HepG2 (cell line): ENCODE data around the gene SPTBN4. TPM values are rescaled to one million over a fixed set of nuclear protein-coding genes. Genes with fewer than 3 reads are reported as not detected.

ENCODE experiments used
- ATAC-seq: fragments of 200-7000 bp; cut with Tn5 transposase; 3 replicates; pipeline ENCODE4 v1.9.1; 2020; ENCODE audit warnings: mild to moderate bottlenecking, moderate library complexity
- BruUV-seq: library from RNA; stranded (reverse); fragments of 400-500 nt; replicated peaks from 2 replicates; lab custom pipeline; 2021; lab: Mats Ljungman, UMichigan
- CTCF ChIA-PET: fragments of 300-600 bp; formaldehyde crosslinking; extraction: SDS; loops from one replicate; lab custom pipeline; 2021; ENCODE audit warnings: low total read pairs, inconsistent platforms, low intra/inter-chr PET ratio; lab: Yijun Ruan, JAX
- POLR2A ChIA-PET: fragments of 350-600 bp; sonication (Branson Sonifier 250); formaldehyde crosslinking; loops from one replicate; lab custom pipeline; 2020; ENCODE audit warnings: antibody characterized with exemption, inconsistent platforms; lab: Yijun Ruan, JAX
- DNase-seq: peaks from one replicate; pipeline ENCODE4 v3.0.0-alpha.2; 2015; ENCODE audit warnings: low spot score
- FAIRE-seq: peaks from 3 replicates; lab custom pipeline; 2011; peaks lifted over from hg19 to GRCh38; lab: Jason Lieb, UNC
- H2AFZ ChIP-seq: one replicate; pipeline ENCODE4 v1.6.1; 2011; ENCODE audit warnings: low read length, inconsistent platforms
- H3K27ac ChIP-seq: fragments of 300-600 bp; 3 replicates; pipeline ENCODE4 v1.8.0; 2011; ENCODE audit warnings: mixed run types, mild to moderate bottlenecking, mixed read lengths, low read length, inconsistent platforms; ENCODE audit not compliant: insufficient read depth; ENCODE audit errors: extremely low read length
- H3K27me3 ChIP-seq, 2 experiments: fragments of 200-600 bp in 1 of 2; 2 replicates in 1 of 2; 3 replicates in 1 of 2; pipeline versions ENCODE4 v1.6.0 to v1.8.0; 2011; ENCODE audit warnings: low read length in 2 of 2, mild to moderate bottlenecking in 2 of 2, moderate library complexity in 2 of 2, inconsistent platforms in 1 of 2; ENCODE audit not compliant: insufficient read depth in 2 of 2, control insufficient read depth in 1 of 2
- H3K36me3 ChIP-seq, 2 experiments: fragments of 200-600 bp in 1 of 2; replicated peaks in 1 of 2; 2 replicates in 1 of 2; 3 replicates in 1 of 2; pipeline versions ENCODE4 v1.5.1 to v1.8.0; 2011; ENCODE audit warnings: low read length in 2 of 2, inconsistent platforms in 1 of 2; ENCODE audit not compliant: insufficient read depth in 2 of 2, control insufficient read depth in 1 of 2
- H3K4me1 ChIP-seq: 2 replicates; pipeline ENCODE4 v1.5.1; 2012; ENCODE audit warnings: low read length, inconsistent platforms; ENCODE audit not compliant: insufficient read depth
- H3K4me2 ChIP-seq: 2 replicates; pipeline ENCODE4 v1.6.0; 2011; ENCODE audit warnings: low read depth, low read length, inconsistent platforms
- H3K4me3 ChIP-seq, 3 experiments: fragments of 200-600 bp in 1 of 3; sonication (generic), shearing (Covaris generic) in 1 of 3; replicated peaks in 1 of 3; 2 replicates each; pipeline ENCODE4 v1.5.1; 2011 to 2016; ENCODE audit warnings: low read length in 3 of 3, inconsistent platforms in 2 of 3, low read depth in 2 of 3, mild to moderate bottlenecking in 2 of 3, control low read depth in 1 of 3, mixed read lengths in 1 of 3; ENCODE audit not compliant: insufficient read depth in 1 of 3
- H3K79me2 ChIP-seq: one replicate; pipeline ENCODE4 v1.6.1; 2011; ENCODE audit warnings: low read length, inconsistent platforms; ENCODE audit not compliant: insufficient read depth
- H3K9ac ChIP-seq: 2 replicates; pipeline ENCODE4 v1.6.0; 2011; ENCODE audit warnings: mild to moderate bottlenecking, low read depth, low read length, inconsistent platforms; ENCODE audit not compliant: insufficient read depth
- H3K9me3 ChIP-seq: 2 replicates; pipeline ENCODE4 v1.5.1; 2012; ENCODE audit warnings: mild to moderate bottlenecking, low read length
- H4K20me1 ChIP-seq: 2 replicates; pipeline ENCODE4 v1.6.0; 2011; ENCODE audit warnings: inconsistent platforms, mild to moderate bottlenecking, low read length, moderate library complexity; ENCODE audit not compliant: insufficient read depth
- AKNA ChIP-seq: sonication (generic); formaldehyde crosslinking; IDR thresholded peaks from 2 replicates; pipeline ENCODE4 v1.4.0; 2020; ENCODE audit warnings: missing genetic modification reagents, borderline replicate concordance
- CENPBD1 ChIP-seq: sonication (generic); formaldehyde crosslinking; IDR thresholded peaks from 2 replicates; pipeline ENCODE4 v1.8.0; 2022; ENCODE audit warnings: missing genetic modification reagents, low read depth, mild to moderate bottlenecking, borderline replicate concordance
- DZIP1 ChIP-seq: sonication (generic); formaldehyde crosslinking; IDR thresholded peaks from 2 replicates; pipeline ENCODE4 v1.5.0; 2020; ENCODE audit warnings: mild to moderate bottlenecking, missing genetic modification reagents
- HNRNPH1 ChIP-seq: fragments of 200-400 bp; formaldehyde crosslinking; optimal IDR thresholded peaks from 2 replicates; pipeline ENCODE3; 2017; ENCODE audit warnings: mild to moderate bottlenecking, low read depth, low read length
- KDM3A ChIP-seq: IDR thresholded peaks from 2 replicates; pipeline ENCODE4 v1.6.1; 2018; ENCODE audit warnings: low read depth, missing compliant biosample characterization
- SIX1 ChIP-seq: sonication (generic); formaldehyde crosslinking; IDR thresholded peaks from 2 replicates; pipeline ENCODE4 v1.4.0; 2020; ENCODE audit warnings: missing genetic modification reagents, borderline replicate concordance
- ZFP82 ChIP-seq: sonication (generic); formaldehyde crosslinking; IDR thresholded peaks from 2 replicates; pipeline ENCODE4 v1.5.1; 2020; ENCODE audit warnings: mild to moderate bottlenecking, missing genetic modification reagents, borderline replicate concordance
- ZNF225 ChIP-seq: sonication (generic); formaldehyde crosslinking; IDR thresholded peaks from 2 replicates; pipeline ENCODE4 v1.4.0; 2020; ENCODE audit warnings: mild to moderate bottlenecking, missing genetic modification reagents
- ZNF605 ChIP-seq: sonication (generic); formaldehyde crosslinking; IDR thresholded peaks from 2 replicates; pipeline ENCODE4 v1.8.0; 2022; ENCODE audit warnings: mild to moderate bottlenecking, missing genetic modification reagents
- ZNF777 ChIP-seq: sonication (generic); formaldehyde crosslinking; IDR thresholded peaks from 2 replicates; pipeline ENCODE4 v1.4.0; 2020; ENCODE audit warnings: missing genetic modification reagents
- WGBS: methylation state at CpG from one replicate; pipeline ENCODE4 v1.1.6; 2017; ENCODE audit warnings: low lambda C conversion rate; 5-methylcytosine and 5-hydroxymethylcytosine counted together
- in situ Hi-C: cut with HindIII; loops from 2 replicates; pipeline ENCODE4 v1.10.0; 2017; ENCODE audit warnings: low pct_unique_long_range_greater_than_20kb; ENCODE audit not compliant: extremely low pct_ligation_motif_present
- intact Hi-C: fragments of 100-400 bp; cut with micrococcal nuclease; formaldehyde crosslinking; loops from one replicate; pipeline ENCODE4 v1.10.0; 2022; ENCODE audit not compliant: unreplicated experiment
- polyA plus RNA-seq, 8 experiments: library from polyadenylated mRNA; depleted of rRNA in 3 of 8; stranded (reverse) in 7 of 8; unstranded in 1 of 8; fragments of >200 nt; fragmentation: Illumina TruSeq in 4 of 8; extraction: Trizol in 4 of 8; gene quantifications; 2 replicates each; pipeline versions ENCODE4 v1.2.1 to v1.2.3, GENCODE V29; 2011 to 2016; ENCODE audit warnings: low read depth in 4 of 8, missing spikeins in 1 of 8, mixed read lengths in 1 of 8; ENCODE audit not compliant: insufficient read depth in 1 of 8
- total RNA-seq, 5 experiments: library from RNA; depleted of rRNA; stranded (reverse); fragments of >200 nt; fragmentation: Illumina TruSeq; extraction: Trizol; gene quantifications; 2 replicates each; pipeline ENCODE4 v1.2.3, GENCODE V29; 2016; ENCODE audit warnings: low read depth in 1 of 5

SPTBN4 gene
- total and polyA plus RNA-seq, 2 of the 13 experiments (the other 11 are each of a cell fraction or from before 2014, with no cell fraction given), result 0.11 TPM

DNA sequence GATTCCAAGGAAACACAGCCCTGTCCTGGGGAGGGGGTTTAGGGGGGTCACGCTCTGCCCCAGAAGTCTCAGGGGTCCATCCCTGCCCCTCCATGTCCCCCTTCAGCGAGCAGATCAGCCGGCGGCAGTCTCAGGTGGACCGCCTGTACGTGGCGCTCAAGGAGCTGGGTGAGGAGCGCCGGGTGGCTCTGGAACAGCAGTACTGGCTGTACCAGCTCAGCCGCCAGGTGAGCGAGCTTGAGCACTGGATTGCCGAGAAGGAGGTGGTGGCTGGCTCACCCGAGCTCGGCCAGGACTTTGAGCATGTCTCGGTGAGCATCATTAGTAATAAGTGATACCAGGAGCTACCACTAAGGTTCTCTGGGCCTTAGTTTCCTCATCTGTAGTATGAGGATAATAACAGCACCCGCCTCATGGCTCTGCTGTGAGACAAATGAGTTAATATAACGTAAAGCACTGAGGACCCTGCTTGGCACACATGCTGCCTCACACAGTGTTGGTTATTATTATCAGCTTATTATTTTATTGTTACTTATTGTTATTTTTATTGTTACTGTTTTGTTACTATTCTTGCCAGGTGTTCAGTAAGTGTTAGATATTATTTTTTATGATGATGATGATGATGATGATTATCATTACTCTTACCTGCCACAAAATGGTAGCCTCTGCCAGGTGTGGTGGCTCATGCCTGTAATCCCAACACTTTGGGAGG is 89.3 kb downstream of the SPTBN4 start:
- 23% methylated on average over 5 of the region's 17 CpGs for WGBS
- H3K36me3 ChIP-seq, result no peaks in the 10 kb centered on the region
- FAIRE-seq, result no peak
- peaks cover 5% of the 10 kb centered on the region; the same call in 1 of the 2 replicates for H3K4me1 ChIP-seq
- no peak overlapping the region for H2AFZ ChIP-seq
- H3K79me2 ChIP-seq, result no peaks in the 10 kb centered on the region
- DNase-seq, result no peak
- intact Hi-C loops, result no loop called here
- ChIA-PET CTCF (no interaction called here), POLR2A (no interaction called here)
- no peak overlapping the region for H3K4me3 ChIP-seq
- no peak for TF ChIP-seq ZFP82 (CRISPR knock-in tag)
- no peak for TF ChIP-seq HNRNPH1
- TF ChIP-seq CENPBD1 (CRISPR knock-in tag), result no peak
- TF ChIP-seq DZIP1 (CRISPR knock-in tag), result no peak
- TF ChIP-seq ZNF777 (CRISPR knock-in tag), result no peak
- TF ChIP-seq ZNF605 (CRISPR knock-in tag), result no peak
- TF ChIP-seq AKNA (CRISPR knock-in tag), result no peak
- TF ChIP-seq ZNF225 (CRISPR knock-in tag), result no peak
- TF ChIP-seq KDM3A (CRISPR knock-in tag), result no peak
- TF ChIP-seq SIX1 (CRISPR knock-in tag), result no peak
- in situ Hi-C loops, result no loop called here
- peaks cover 15 to 48% of the 10 kb centered on the region in 2 experiments; a peak in 4 of 5 replicates for H3K27me3 ChIP-seq
- BruUV-seq, result no TSS peak
- no peaks in the 10 kb centered on the region for H4K20me1 ChIP-seq
- H3K9ac ChIP-seq, result no peak overlapping the region
- no peak overlapping the region for H3K4me2 ChIP-seq
- no peak overlapping the region for H3K27ac ChIP-seq
- ATAC-seq, result peak; percentile 26; the same call in 1 of the 3 replicates
- no peaks in the 10 kb centered on the region for H3K9me3 ChIP-seq
